Karpas-422 (cell line): ENCODE data around the gene UBE2U. TPM values are rescaled to one million over a fixed set of nuclear protein-coding genes. Genes with fewer than 3 reads are reported as not detected.

Source experiments
- DNase-seq: peaks from one replicate; pipeline ENCODE4 v3.0.0-alpha.2; 2015
- H2AFZ ChIP-seq: fragments of 200-600 bp; sonication (generic); 2 replicates; pipeline ENCODE4 v1.6.1; 2014; ENCODE audit warnings: antibody characterized with exemption, low read length, mixed read lengths
- H3K27ac ChIP-seq: fragments of 200-600 bp; sonication (generic); 2 replicates; pipeline ENCODE4 v1.5.1; 2014; ENCODE audit warnings: mild to moderate bottlenecking, low read length, moderate library complexity
- H3K27me3 ChIP-seq: fragments of 200-600 bp; sonication (generic); 2 replicates; pipeline ENCODE4 v1.6.1; 2014; ENCODE audit warnings: low read length, mixed read lengths
- H3K36me3 ChIP-seq: fragments of 200-600 bp; sonication (generic); 2 replicates; pipeline ENCODE4 v1.6.1; 2014; ENCODE audit warnings: low read length, mixed read lengths; ENCODE audit not compliant: insufficient read depth
- H3K4me1 ChIP-seq: fragments of 200-600 bp; sonication (generic); 2 replicates; pipeline ENCODE4 v1.6.1; 2014; ENCODE audit warnings: mild to moderate bottlenecking, low read length, mixed read lengths
- H3K4me2 ChIP-seq: fragments of 200-600 bp; sonication (generic); 2 replicates; pipeline ENCODE4 v1.6.1; 2014; ENCODE audit warnings: low read length, low read depth, mild to moderate bottlenecking; ENCODE audit not compliant: poor library complexity, severe bottlenecking
- H3K4me3 ChIP-seq: fragments of 200-600 bp; sonication (generic); 2 replicates; pipeline ENCODE4 v1.5.1; 2014; ENCODE audit warnings: mild to moderate bottlenecking, antibody characterized with exemption, low read length, mixed read lengths
- H3K79me2 ChIP-seq: fragments of 200-600 bp; sonication (generic); 2 replicates; pipeline ENCODE4 v1.6.1; 2014; ENCODE audit warnings: mild to moderate bottlenecking, low read length, mixed read lengths
- H3K9ac ChIP-seq: fragments of 200-600 bp; sonication (generic); 2 replicates; pipeline ENCODE4 v1.6.0; 2014; ENCODE audit warnings: low read length
- H3K9me2 ChIP-seq: fragments of 200-600 bp; sonication (generic), shearing (Covaris generic); replicated peaks from 2 replicates; pipeline ENCODE4 v1.6.0; 2014; ENCODE audit warnings: mild to moderate bottlenecking, low read length, moderate library complexity; ENCODE audit not compliant: insufficient read depth
- H3K9me3 ChIP-seq: fragments of 300-700, 200-600 bp; sonication (generic); 2 replicates; pipeline ENCODE4 v1.6.1; 2014; ENCODE audit warnings: low read length, mixed read lengths
- H4K20me1 ChIP-seq: fragments of 200-600 bp; sonication (generic); 2 replicates; pipeline ENCODE4 v1.6.1; 2014; ENCODE audit warnings: mild to moderate bottlenecking, antibody characterized with exemption, low read length, low read depth; ENCODE audit not compliant: insufficient read depth
- total RNA-seq: library from RNA; depleted of rRNA; stranded (reverse); fragments of >200 nt; shearing (Covaris generic); gene quantifications from 2 replicates; pipeline ENCODE4 v1.2.3, GENCODE V29; 2014; ENCODE audit warnings: low replicate concordance

UBE2U gene
- total RNA-seq, 1 experiment from 2014 or later, result not detected

- no peaks in the 10 kb centered on the region for H3K9me2 ChIP-seq
- no peaks in the 10 kb centered on the region for H3K36me3 ChIP-seq
- H3K4me3 ChIP-seq, result no peak overlapping the region
- H3K4me1 ChIP-seq, result no peaks in the 10 kb centered on the region
- no peak overlapping the region for H2AFZ ChIP-seq
- H3K9ac ChIP-seq, result no peak overlapping the region
- no peak overlapping the region for H3K27ac ChIP-seq
- no peaks in the 10 kb centered on the region for H3K79me2 ChIP-seq
- H4K20me1 ChIP-seq, result no peaks in the 10 kb centered on the region
- no peak for DNase-seq
- H3K4me2 ChIP-seq, result no peak overlapping the region
- H3K27me3 ChIP-seq, result no peaks in the 10 kb centered on the region
- no peaks in the 10 kb centered on the region for H3K9me3 ChIP-seq
Measured at GRCh38 chr1:64196074-64196870, 7.2 kb upstream of the UBE2U start.

GRCh38 chr1:64197076-64197475, 6.3 kb upstream of the UBE2U start:
- Histone ChIP-seq H3K79me2 (no peaks in the 10 kb centered on the region), H3K9me3 (no peaks in the 10 kb centered on the region), H3K36me3 (no peaks in the 10 kb centered on the region), H3K4me1 (no peaks in the 10 kb centered on the region), H3K9me2 (no peaks in the 10 kb centered on the region), H3K9ac (no peak overlapping the region), H4K20me1 (no peaks in the 10 kb centered on the region), H3K27me3 (no peaks in the 10 kb centered on the region), H2AFZ (no peak overlapping the region), H3K4me2 (no peak overlapping the region), H3K27ac (no peak overlapping the region), H3K4me3 (no peak overlapping the region)
- DNase-seq, result no peak

GRCh38 chr1:64199154-64199553, 4.3 kb upstream of the UBE2U start:
- Histone ChIP-seq H3K9me2 (no peaks in the 10 kb centered on the region), H2AFZ (no peak overlapping the region), H3K27me3 (no peaks in the 10 kb centered on the region), H3K36me3 (no peaks in the 10 kb centered on the region), H3K27ac (no peak overlapping the region), H3K79me2 (no peaks in the 10 kb centered on the region), H3K4me2 (no peak overlapping the region), H3K9ac (no peak overlapping the region), H3K9me3 (no peaks in the 10 kb centered on the region), H4K20me1 (no peaks in the 10 kb centered on the region), H3K4me1 (no peaks in the 10 kb centered on the region), H3K4me3 (no peak overlapping the region)
- no peak for DNase-seq

- Histone ChIP-seq H4K20me1 (no peaks in the 10 kb centered on the region), H3K9me2 (no peaks in the 10 kb centered on the region), H3K79me2 (no peaks in the 10 kb centered on the region), H2AFZ (no peak overlapping the region), H3K4me1 (no peaks in the 10 kb centered on the region), H3K9me3 (no peaks in the 10 kb centered on the region), H3K4me2 (no peak overlapping the region), H3K9ac (no peak overlapping the region), H3K27ac (no peak overlapping the region), H3K36me3 (no peaks in the 10 kb centered on the region), H3K4me3 (no peak overlapping the region), H3K27me3 (no peaks in the 10 kb centered on the region)
- no peak for DNase-seq
Measured at GRCh38 chr1:64200064-64200463, 3.4 kb upstream of the UBE2U start.

GRCh38 chr1:64209221-64209620, 5.8 kb downstream of the UBE2U start:
- no peaks in the 10 kb centered on the region for H4K20me1 ChIP-seq
- no peak overlapping the region for H3K27ac ChIP-seq

GRCh38 chr1:64212031-64212430, 8.6 kb downstream of the UBE2U start:
- no peaks in the 10 kb centered on the region for H3K27me3 ChIP-seq
- H3K36me3 ChIP-seq, result no peaks in the 10 kb centered on the region
- H3K4me1 ChIP-seq, result no peaks in the 10 kb centered on the region
- no peaks in the 10 kb centered on the region for H3K9me3 ChIP-seq
- H3K9ac ChIP-seq, result no peak overlapping the region
- H3K9me2 ChIP-seq, result no peaks in the 10 kb centered on the region
- no peak overlapping the region for H3K27ac ChIP-seq
- no peaks in the 10 kb centered on the region for H4K20me1 ChIP-seq
- no peak overlapping the region for H3K4me2 ChIP-seq
- H2AFZ ChIP-seq, result no peak overlapping the region
- DNase-seq, result no peak
- H3K79me2 ChIP-seq, result no peaks in the 10 kb centered on the region
- no peak overlapping the region for H3K4me3 ChIP-seq

More at GRCh38 chr1:64209221-64209620, 5.8 kb downstream of the UBE2U start:
- H3K79me2 ChIP-seq, result no peaks in the 10 kb centered on the region
- H3K9ac ChIP-seq, result no peak overlapping the region
- H3K4me2 ChIP-seq, result no peak overlapping the region
- no peaks in the 10 kb centered on the region for H3K9me2 ChIP-seq
- no peak overlapping the region for H2AFZ ChIP-seq
- no peaks in the 10 kb centered on the region for H3K9me3 ChIP-seq
- no peaks in the 10 kb centered on the region for H3K4me1 ChIP-seq
- DNase-seq, result no peak
- no peak overlapping the region for H3K4me3 ChIP-seq
- no peaks in the 10 kb centered on the region for H3K27me3 ChIP-seq
- H3K36me3 ChIP-seq, result no peaks in the 10 kb centered on the region

- Histone ChIP-seq H3K4me1 (no peaks in the 10 kb centered on the region), H2AFZ (no peak overlapping the region)
- no peak for DNase-seq
Measured at GRCh38 chr1:64215576-64215975, 12.2 kb downstream of the UBE2U start.

GRCh38 chr1:64220241-64220640, 16.8 kb downstream of the UBE2U start:
- Histone ChIP-seq H3K27me3 (no peaks in the 10 kb centered on the region), H3K27ac (no peak overlapping the region), H3K9me3 (no peaks in the 10 kb centered on the region), H3K79me2 (no peaks in the 10 kb centered on the region), H3K9ac (no peak overlapping the region), H2AFZ (no peak overlapping the region), H3K4me3 (no peak overlapping the region), H3K36me3 (no peaks in the 10 kb centered on the region), H4K20me1 (no peaks in the 10 kb centered on the region), H3K9me2 (no peaks in the 10 kb centered on the region), H3K4me1 (no peaks in the 10 kb centered on the region), H3K4me2 (no peak overlapping the region)
- no peak for DNase-seq

More at GRCh38 chr1:64215576-64215975, 12.2 kb downstream of the UBE2U start:
- H3K9ac ChIP-seq, result no peak overlapping the region
- no peaks in the 10 kb centered on the region for H3K9me2 ChIP-seq
- H3K79me2 ChIP-seq, result no peaks in the 10 kb centered on the region
- no peaks in the 10 kb centered on the region for H3K36me3 ChIP-seq
- no peak overlapping the region for H3K4me3 ChIP-seq
- H3K27me3 ChIP-seq, result no peaks in the 10 kb centered on the region
- H3K27ac ChIP-seq, result no peak overlapping the region
- H4K20me1 ChIP-seq, result no peaks in the 10 kb centered on the region
- no peaks in the 10 kb centered on the region for H3K9me3 ChIP-seq
- no peak overlapping the region for H3K4me2 ChIP-seq
